Stimulated activated CD8-positive, alpha-beta memory T cell treated with anti-CD3 and anti-CD28 coated beads, Interleukin-4, amount 100 ng/mL, for 4 hours (primary cell): ENCODE data around the gene EIF4E3.

Experiments
- DNase-seq, 2 donors: peaks; one replicate each; pipeline ENCODE4 v3.0.0-alpha.2; 2020; ENCODE audit warnings: low read depth in 2 of 2, low spot score in 1 of 2

The EIF4E3 gene

GRCh38 chr3:71723452-71724170, 1.6 kb downstream of the EIF4E3 start:
- DNase-seq: no peak

GRCh38 chr3:71722693-71723092, 2.5 kb downstream of the EIF4E3 start:
- DNase-seq: no peak

- DNase-seq: no peak
Observed at GRCh38 chr3:71721651-71722157, 3.5 kb downstream of the EIF4E3 start.

GRCh38 chr3:71721002-71721401, 4.2 kb downstream of the EIF4E3 start:
- DNase-seq: no peak

- DNase-seq: no peak
Observed at GRCh38 chr3:71718072-71718471, 7.1 kb downstream of the EIF4E3 start.

GRCh38 chr3:71714595-71714994, 10.6 kb downstream of the EIF4E3 start:
- DNase-seq: no peak

GRCh38 chr3:71713041-71713440, 12.2 kb downstream of the EIF4E3 start:
- no peak for DNase-seq

GRCh38 chr3:71710906-71711494, 14.2 kb downstream of the EIF4E3 start:
- no peak for DNase-seq

GRCh38 chr3:71709908-71710511, 15.2 kb downstream of the EIF4E3 start:
- DNase-seq: no peak

GRCh38 chr3:71708476-71709105, 16.6 kb downstream of the EIF4E3 start:
- no peak for DNase-seq

- no peak for DNase-seq
Observed at GRCh38 chr3:71707595-71707994, 17.6 kb downstream of the EIF4E3 start.

GRCh38 chr3:71705681-71706080, 19.5 kb downstream of the EIF4E3 start:
- no peak for DNase-seq

- DNase-seq: no peak
Observed at GRCh38 chr3:71704915-71705314, 20.3 kb downstream of the EIF4E3 start.

- no peak for DNase-seq
Observed at GRCh38 chr3:71703797-71704196, 21.4 kb downstream of the EIF4E3 start.

GRCh38 chr3:71702131-71703024, 22.8 kb downstream of the EIF4E3 start:
- no peak for DNase-seq

- DNase-seq: no peak
Observed at GRCh38 chr3:71701251-71701762, 23.9 kb downstream of the EIF4E3 start.

GRCh38 chr3:71695000-71695482, 30.2 kb downstream of the EIF4E3 start:
- DNase-seq: no peak

GRCh38 chr3:71694358-71694999, 30.7 kb downstream of the EIF4E3 start:
- DNase-seq: no peak

GRCh38 chr3:71693641-71694040, 31.6 kb downstream of the EIF4E3 start:
- no peak for DNase-seq

- no peak for DNase-seq
Observed at GRCh38 chr3:71692139-71692538, 33.1 kb downstream of the EIF4E3 start.
